Measurements from ENCODE around the gene LPA. TPM values are rescaled to one million over a fixed set of nuclear protein-coding genes. Genes with fewer than 3 reads are reported as not detected.
A peak's percentile ranks its signal among the peaks of the same experiment; 100 is the strongest.

The LPA gene
- total RNA-seq, 1 donor from 2014 or later: 1.3 TPM

- Mint-ChIP-seq H3K9me3 (peaks cover 13% of the 10 kb centered on the region), H3K27ac (peak overlapping the region; percentile 83), H3K36me3 (no peaks in the 10 kb centered on the region), H3K4me3 (peak overlapping the region; percentile 95), H3K27me3 (ENCODE audit: low read depth) (peaks cover 16% of the 10 kb centered on the region), H3K4me1 (peaks cover 3% of the 10 kb centered on the region)
- TF ChIP-seq CTCF (IDR thresholded peaks at IDR 0.05; ENCODE audit: unreplicated experiment): peak; percentile 95
- peak; percentile 48 to 94 for DNase-seq (ENCODE audit: low spot score in 2 of 2, unreplicated experiment in 2 of 2)
These were observed 143.8 kb downstream of the LPA start for GRCh38 chr6:160520043-160520904.

GRCh38 chr6:160519603-160520042 lies 144.5 kb downstream of the LPA start:
- Mint-ChIP-seq H3K36me3 (no peaks in the 10 kb centered on the region), H3K4me3 (peak overlapping the region; percentile 95), H3K9me3 (peaks cover 20% of the 10 kb centered on the region), H3K27me3 (ENCODE audit: low read depth) (peaks cover 14% of the 10 kb centered on the region), H3K4me1 (peaks cover 3% of the 10 kb centered on the region), H3K27ac (peak overlapping the region; percentile 83)
- no peak for DNase-seq (ENCODE audit: low spot score in 2 of 2, unreplicated experiment in 2 of 2)
- TF ChIP-seq CTCF (IDR thresholded peaks at IDR 0.05; ENCODE audit: unreplicated experiment): no peak

- Mint-ChIP-seq H3K4me3 (peak overlapping the region; percentile 13), H3K4me1 (peaks cover 3% of the 10 kb centered on the region), H3K36me3 (no peaks in the 10 kb centered on the region), H3K9me3 (peaks cover 23% of the 10 kb centered on the region), H3K27me3 (ENCODE audit: low read depth) (peaks cover 14% of the 10 kb centered on the region), H3K27ac (no peak overlapping the region)
- no peak for DNase-seq (ENCODE audit: low spot score in 2 of 2, unreplicated experiment in 2 of 2)
- no peak for TF ChIP-seq CTCF (IDR thresholded peaks at IDR 0.05; ENCODE audit: unreplicated experiment)
These were observed 144.9 kb downstream of the LPA start for GRCh38 chr6:160519133-160519532.

GRCh38 chr6:160513836-160514235 lies 150.2 kb downstream of the LPA start:
- no peak for TF ChIP-seq CTCF (IDR thresholded peaks at IDR 0.05; ENCODE audit: unreplicated experiment)
- Mint-ChIP-seq H3K27ac (no peak overlapping the region), H3K27me3 (ENCODE audit: low read depth) (peaks cover 9% of the 10 kb centered on the region), H3K4me1 (no peaks in the 10 kb centered on the region), H3K4me3 (no peak overlapping the region), H3K36me3 (no peaks in the 10 kb centered on the region), H3K9me3 (peaks cover 23% of the 10 kb centered on the region)
- no peak for DNase-seq (ENCODE audit: low spot score in 2 of 2, unreplicated experiment in 2 of 2)

GRCh38 chr6:160510976-160511617 lies 153.0 kb downstream of the LPA start:
- TF ChIP-seq CTCF (IDR thresholded peaks at IDR 0.05; ENCODE audit: unreplicated experiment): no peak
- Mint-ChIP-seq H3K27me3 (ENCODE audit: low read depth) (peaks cover 6% of the 10 kb centered on the region), H3K4me1 (no peaks in the 10 kb centered on the region), H3K9me3 (peaks cover 15% of the 10 kb centered on the region), H3K27ac (no peak overlapping the region), H3K4me3 (no peak overlapping the region), H3K36me3 (no peaks in the 10 kb centered on the region)
- no peak for DNase-seq (ENCODE audit: low spot score in 2 of 2, unreplicated experiment in 2 of 2)
